Measurements from ENCODE around the gene IL27RA.
"Not testable (repeated sequence)": the region's sequence is repeated elsewhere in the genome, so short reads cannot be mapped to it uniquely, and the experiment has no call there.

The IL27RA gene

GRCh38 chr19:14033946-14034345 lies 2.4 kb downstream of the IL27RA start:
- no peak for DNase-seq

GRCh38 chr19:14035159-14035558 lies 3.6 kb downstream of the IL27RA start:
- not testable (repeated sequence) for DNase-seq

- peak; percentile 26 for DNase-seq
Observed at GRCh38 chr19:14035706-14036105, 4.1 kb downstream of the IL27RA start.

- no peak for DNase-seq
Observed at GRCh38 chr19:14039181-14039580, 7.6 kb downstream of the IL27RA start.

GRCh38 chr19:14042659-14043608 lies 11.4 kb downstream of the IL27RA start:
- peak; percentile 51 for DNase-seq

GRCh38 chr19:14047866-14048265 lies 16.3 kb downstream of the IL27RA start:
- not testable (repeated sequence) for DNase-seq

GRCh38 chr19:14048443-14049153 lies 17.0 kb downstream of the IL27RA start:
- no peak for DNase-seq

GRCh38 chr19:14050512-14050911 lies 18.9 kb downstream of the IL27RA start:
- DNase-seq = no peak

GRCh38 chr19:14050961-14051360 lies 19.4 kb downstream of the IL27RA start:
- not testable (repeated sequence) for DNase-seq

- DNase-seq = no peak
Observed at GRCh38 chr19:14051980-14052379, 20.4 kb downstream of the IL27RA start.

GRCh38 chr19:14052470-14052869 lies 20.9 kb downstream of the IL27RA start:
- no peak for DNase-seq

- DNase-seq = no peak
Observed at GRCh38 chr19:14053032-14053431, 21.5 kb downstream of the IL27RA start.

GRCh38 chr19:14053500-14053899 lies 21.9 kb downstream of the IL27RA start:
- DNase-seq = no peak

GRCh38 chr19:14054099-14054498 lies 22.5 kb downstream of the IL27RA start:
- no peak for DNase-seq

GRCh38 chr19:14054721-14055120 lies 23.2 kb downstream of the IL27RA start:
- no peak for DNase-seq

- DNase-seq = no peak
Observed at GRCh38 chr19:14055396-14055795, 23.8 kb downstream of the IL27RA start.

- DNase-seq = no peak
Observed at GRCh38 chr19:14056069-14056666, 24.6 kb downstream of the IL27RA start.

- DNase-seq = no peak
Observed at GRCh38 chr19:14056741-14057356, 25.3 kb downstream of the IL27RA start.

GRCh38 chr19:14058182-14059092 lies 26.9 kb downstream of the IL27RA start:
- DNase-seq = no peak

- DNase-seq = no peak
Observed at GRCh38 chr19:14059093-14059480, 27.5 kb downstream of the IL27RA start.

- no peak for DNase-seq
Observed at GRCh38 chr19:14059652-14060155, 28.1 kb downstream of the IL27RA start.
